Stimulated activated CD8-positive, alpha-beta memory T cell treated with anti-CD3 and anti-CD28 coated beads, Interleukin-4, amount 100 ng/mL, for 24 hours (primary cell): ENCODE results near the gene ABCC9.

Source experiments
- DNase-seq: peaks from one replicate; pipeline ENCODE4 v3.0.0-alpha.2; 2020; ENCODE audit warnings: low read depth

ABCC9 gene

GRCh38 chr12:21877293-21877982, 63.8 kb downstream of the ABCC9 start:
- no peak for DNase-seq

- no peak for DNase-seq
Observed at GRCh38 chr12:21865846-21866245, 75.4 kb downstream of the ABCC9 start.

GRCh38 chr12:21860534-21860933, 80.7 kb downstream of the ABCC9 start:
- DNase-seq, result no peak

- no peak for DNase-seq
Observed at GRCh38 chr12:21860128-21860527, 81.1 kb downstream of the ABCC9 start.

- DNase-seq, result no peak
Observed at GRCh38 chr12:21852251-21852650, 89.0 kb downstream of the ABCC9 start.

GRCh38 chr12:21851151-21851550, 90.1 kb downstream of the ABCC9 start:
- DNase-seq, result no peak

- DNase-seq, result no peak
Observed at GRCh38 chr12:21850419-21850818, 90.8 kb downstream of the ABCC9 start.

GRCh38 chr12:21849878-21850277, 91.3 kb downstream of the ABCC9 start:
- no peak for DNase-seq

- DNase-seq, result no peak
Observed at GRCh38 chr12:21848192-21848591, 93.0 kb downstream of the ABCC9 start.

GRCh38 chr12:21843795-21844194, 97.4 kb downstream of the ABCC9 start:
- DNase-seq, result no peak

- DNase-seq, result no peak
Observed at GRCh38 chr12:21839776-21840175, 101.5 kb downstream of the ABCC9 start.

GRCh38 chr12:21837847-21838246, 103.4 kb downstream of the ABCC9 start:
- DNase-seq, result no peak

GRCh38 chr12:21831791-21832344, 109.4 kb downstream of the ABCC9 start:
- no peak for DNase-seq

- DNase-seq, result no peak
Observed at GRCh38 chr12:21828779-21829178, 112.4 kb downstream of the ABCC9 start.

GRCh38 chr12:21828136-21828775, 113.0 kb downstream of the ABCC9 start:
- DNase-seq, result no peak

- DNase-seq, result no peak
Observed at GRCh38 chr12:21827083-21827482, 114.1 kb downstream of the ABCC9 start.

GRCh38 chr12:21826618-21826910, 114.7 kb downstream of the ABCC9 start:
- no peak for DNase-seq

- DNase-seq, result no peak
Observed at GRCh38 chr12:21825886-21826617, 115.2 kb downstream of the ABCC9 start.

GRCh38 chr12:21823581-21823980, 117.6 kb downstream of the ABCC9 start:
- DNase-seq, result no peak

GRCh38 chr12:21819678-21820077, 121.5 kb downstream of the ABCC9 start:
- no peak for DNase-seq

GRCh38 chr12:21819236-21819635, 122.0 kb downstream of the ABCC9 start:
- no peak for DNase-seq

- DNase-seq, result no peak
Observed at GRCh38 chr12:21818627-21819026, 122.6 kb downstream of the ABCC9 start.
